Caco-2 (cell line): ENCODE results near the gene CPNE6. TPM values are rescaled to one million over a fixed set of nuclear protein-coding genes. Genes with fewer than 3 reads are reported as not detected.

Source experiments
- BruUV-seq: library from RNA; stranded (reverse); fragments of 400-500 nt; replicated peaks from 2 replicates; lab custom pipeline; 2021; lab: Mats Ljungman, UMichigan
- CTCF ChIA-PET: fragments of 300-600 bp; sonication (Branson Sonifier 250); formaldehyde crosslinking; loops from one replicate; lab custom pipeline; 2022; ENCODE audit warnings: antibody characterized with exemption; lab: Charles Lee
- POLR2A ChIA-PET: fragments of 300-600 bp; sonication (Branson Sonifier 250); formaldehyde crosslinking; loops from one replicate; lab custom pipeline; 2022; ENCODE audit warnings: antibody characterized with exemption; lab: Charles Lee
- DNase-seq, 2 experiments: peaks; one replicate each; pipeline versions ENCODE4 v3.0.0 to v3.0.0-alpha.2; 2020 to 2022
- H3K27me3 ChIP-seq: replicated peaks from 2 replicates; pipeline ENCODE4 v1.6.0; 2011; ENCODE audit warnings: low read length; ENCODE audit not compliant: control insufficient read depth, insufficient read depth
- H3K36me3 ChIP-seq: 2 replicates; pipeline ENCODE4 v1.5.1; 2011; ENCODE audit warnings: low read length; ENCODE audit not compliant: control insufficient read depth, insufficient read depth
- H3K4me1 ChIP-seq: fragments of 250-450 bp; sonication (Bioruptor Pico); 2 replicates; pipeline ENCODE4 v1.5.1; 2020; ENCODE audit warnings: mild to moderate bottlenecking
- H3K4me3 ChIP-seq: 2 replicates; pipeline ENCODE4 v1.5.1; 2011; ENCODE audit warnings: low read depth, mild to moderate bottlenecking, control low read depth, low read length
- H3K9me3 ChIP-seq: fragments of 250-450 bp; sonication (Bioruptor Pico); 2 replicates; pipeline ENCODE4 v1.5.1; 2020; ENCODE audit warnings: mild to moderate bottlenecking, moderate library complexity
- H3K27ac Mint-ChIP-seq: one replicate; pipeline ENCODE4 v1.8.0; 2022; ENCODE audit warnings: mixed read lengths; ENCODE audit not compliant: unreplicated experiment
- H3K27me3 Mint-ChIP-seq: one replicate; pipeline ENCODE4 v1.8.0; 2022; ENCODE audit warnings: mixed read lengths; ENCODE audit not compliant: insufficient read depth, unreplicated experiment
- H3K36me3 Mint-ChIP-seq: one replicate; pipeline ENCODE4 v1.8.0; 2022; ENCODE audit warnings: mild to moderate bottlenecking, mixed read lengths; ENCODE audit not compliant: insufficient read depth, unreplicated experiment
- H3K4me1 Mint-ChIP-seq: one replicate; pipeline ENCODE4 v1.8.0; 2022; ENCODE audit warnings: low read depth, mixed read lengths; ENCODE audit not compliant: unreplicated experiment
- H3K4me3 Mint-ChIP-seq: one replicate; pipeline ENCODE4 v1.8.0; 2022; ENCODE audit warnings: mild to moderate bottlenecking, moderate library complexity, mixed read lengths; ENCODE audit not compliant: unreplicated experiment
- H3K9me3 Mint-ChIP-seq: one replicate; pipeline ENCODE4 v1.8.0; 2022; ENCODE audit warnings: mixed read lengths; ENCODE audit not compliant: unreplicated experiment
- intact Hi-C: fragments of 100-400 bp; cut with micrococcal nuclease; formaldehyde crosslinking; loops from one replicate; pipeline ENCODE4 v1.10.0; 2022; ENCODE audit not compliant: unreplicated experiment
- total RNA-seq: library from RNA; stranded (reverse); gene quantifications from 2 replicates; pipeline ENCODE4 v1.2.3, GENCODE V29; 2022
- TF ChIP-seq, protein P1 (sequence below), 2 experiments: fragments of 200-600 bp in 1 of 2; IDR thresholded peaks; 1 replicate in 1 of 2; 2 replicates in 1 of 2; pipeline versions ENCODE4 v1.5.1 to v1.8.0; 2011 to 2022; ENCODE audit warnings: antibody characterized with exemption in 1 of 2, control low read depth in 1 of 2, inconsistent platforms in 1 of 2, low read depth in 1 of 2, low read length in 1 of 2, mild to moderate bottlenecking in 1 of 2, moderate library complexity in 1 of 2; ENCODE audit not compliant: insufficient read depth in 1 of 2, severe bottlenecking in 1 of 2, unreplicated experiment in 1 of 2

The CPNE6 gene
- total RNA-seq, 1 experiment from 2014 or later: not detected

GRCh38 chr14:24082411-24083080, 11.2 kb downstream of the CPNE6 start:
- CTCF ChIA-PET: interaction anchor here (0.8 to 2.6 kb wide), 5 partner anchors 11 to 30 kb away, joined by 3 to 15 read pairs (median 9); partner anchors contain the start of gene PCK2
- Histone ChIP-seq H3K4me3 (no peak overlapping the region), H3K4me1 (peaks cover 14% of the 10 kb centered on the region), H3K27me3 (no peaks in the 10 kb centered on the region; the same call in 1 of the 2 replicates), H3K36me3 (no peaks in the 10 kb centered on the region), H3K9me3 (no peaks in the 10 kb centered on the region)
- DNase-seq: no peak
- H3K36me3 Mint-ChIP-seq: peaks cover 10% of the 10 kb centered on the region
- no peaks in the 10 kb centered on the region for H3K9me3 Mint-ChIP-seq
- peaks cover 8% of the 10 kb centered on the region for H3K4me1 Mint-ChIP-seq
- peak overlapping the region; percentile 23 for H3K27ac Mint-ChIP-seq
- POLR2A ChIA-PET: interaction anchor here (4.4 kb wide), 1 partner anchor 12 kb away, joined by 27 read pairs; the partner anchor contains the start of gene PCK2
- BruUV-seq: no TSS peak
- intact Hi-C loops: no loop called here
- H3K27me3 Mint-ChIP-seq: no peaks in the 10 kb centered on the region
- TF ChIP-seq, protein P1, sequence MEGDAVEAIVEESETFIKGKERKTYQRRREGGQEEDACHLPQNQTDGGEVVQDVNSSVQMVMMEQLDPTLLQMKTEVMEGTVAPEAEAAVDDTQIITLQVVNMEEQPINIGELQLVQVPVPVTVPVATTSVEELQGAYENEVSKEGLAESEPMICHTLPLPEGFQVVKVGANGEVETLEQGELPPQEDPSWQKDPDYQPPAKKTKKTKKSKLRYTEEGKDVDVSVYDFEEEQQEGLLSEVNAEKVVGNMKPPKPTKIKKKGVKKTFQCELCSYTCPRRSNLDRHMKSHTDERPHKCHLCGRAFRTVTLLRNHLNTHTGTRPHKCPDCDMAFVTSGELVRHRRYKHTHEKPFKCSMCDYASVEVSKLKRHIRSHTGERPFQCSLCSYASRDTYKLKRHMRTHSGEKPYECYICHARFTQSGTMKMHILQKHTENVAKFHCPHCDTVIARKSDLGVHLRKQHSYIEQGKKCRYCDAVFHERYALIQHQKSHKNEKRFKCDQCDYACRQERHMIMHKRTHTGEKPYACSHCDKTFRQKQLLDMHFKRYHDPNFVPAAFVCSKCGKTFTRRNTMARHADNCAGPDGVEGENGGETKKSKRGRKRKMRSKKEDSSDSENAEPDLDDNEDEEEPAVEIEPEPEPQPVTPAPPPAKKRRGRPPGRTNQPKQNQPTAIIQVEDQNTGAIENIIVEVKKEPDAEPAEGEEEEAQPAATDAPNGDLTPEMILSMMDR (IDR thresholded peaks at IDR 0.05; ENCODE audit: insufficient read depth in 1 of 2, low read depth in 1 of 2, low read length in 1 of 2, severe bottlenecking in 1 of 2, unreplicated experiment in 1 of 2): no peak
- H3K4me3 Mint-ChIP-seq: peak overlapping the region; percentile 78

GRCh38 chr14:24083462-24083861, 12.1 kb downstream of the CPNE6 start:
- H3K4me1 Mint-ChIP-seq: peaks cover 8% of the 10 kb centered on the region
- H3K27ac Mint-ChIP-seq: no peak overlapping the region
- no peaks in the 10 kb centered on the region for H3K27me3 Mint-ChIP-seq
- CTCF ChIA-PET: no interaction called here
- Histone ChIP-seq H3K4me1 (peaks cover 14% of the 10 kb centered on the region), H3K4me3 (no peak overlapping the region), H3K36me3 (no peaks in the 10 kb centered on the region), H3K9me3 (no peaks in the 10 kb centered on the region), H3K27me3 (no peaks in the 10 kb centered on the region; the same call in 1 of the 2 replicates)
- no TSS peak for BruUV-seq
- POLR2A ChIA-PET: no interaction called here
- no peak overlapping the region for H3K4me3 Mint-ChIP-seq
- DNase-seq: no peak
- H3K36me3 Mint-ChIP-seq: peaks cover 10% of the 10 kb centered on the region
- intact Hi-C loops: no loop called here
- TF ChIP-seq, protein P1 (IDR thresholded peaks at IDR 0.05; ENCODE audit: insufficient read depth in 1 of 2, low read depth in 1 of 2, low read length in 1 of 2, severe bottlenecking in 1 of 2, unreplicated experiment in 1 of 2): no peak
- H3K9me3 Mint-ChIP-seq: no peaks in the 10 kb centered on the region

- Histone ChIP-seq H3K4me1 (peaks cover 14% of the 10 kb centered on the region), H3K27me3 (no peaks in the 10 kb centered on the region; the same call in 1 of the 2 replicates), H3K4me3 (no peak overlapping the region), H3K9me3 (no peaks in the 10 kb centered on the region), H3K36me3 (no peaks in the 10 kb centered on the region)
- no peak overlapping the region for H3K27ac Mint-ChIP-seq
- ChIA-PET CTCF (interaction anchor here (1.0 kb wide), 1 partner anchor 26 kb away, joined by 3 read pairs; no protein-coding TSS in a partner anchor), POLR2A (no interaction called here)
- no peaks in the 10 kb centered on the region for H3K9me3 Mint-ChIP-seq
- no TSS peak for BruUV-seq
- TF ChIP-seq, protein P1 (IDR thresholded peaks at IDR 0.05; ENCODE audit: insufficient read depth in 1 of 2, low read depth in 1 of 2, low read length in 1 of 2, severe bottlenecking in 1 of 2, unreplicated experiment in 1 of 2): no peak
- no peak for DNase-seq
- peaks cover 8% of the 10 kb centered on the region for H3K4me1 Mint-ChIP-seq
- intact Hi-C loops: no loop called here
- H3K4me3 Mint-ChIP-seq: no peak overlapping the region
- H3K27me3 Mint-ChIP-seq: no peaks in the 10 kb centered on the region
- peaks cover 10% of the 10 kb centered on the region for H3K36me3 Mint-ChIP-seq
Observed at GRCh38 chr14:24084440-24084839, 13.1 kb downstream of the CPNE6 start.
